Heart left ventricle (tissue), 16 donors: ENCODE results near the gene PIP5K1C. TPM values are rescaled to one million over a fixed set of nuclear protein-coding genes. Genes with fewer than 3 reads are reported as not detected.

Source experiments
- ATAC-seq, 4 donors: fragments of 200-7000 bp; cut with Tn5 transposase; one replicate each; pipeline ENCODE4 v1.9.1; 2020 to 2022; ENCODE audit warnings: moderate library complexity in 4 of 4, mild to moderate bottlenecking in 3 of 4, moderate number of reproducible peaks in 1 of 4
- DNase-seq, 5 donors: peaks; one replicate each; pipeline ENCODE4 v3.0.0-alpha.2; 2020
- H3K27ac ChIP-seq, 12 donors: fragments of 200-600 bp; sonication (generic) in 4 of 12; one replicate each; pipeline versions ENCODE4 v1.5.0 to v1.8.0; 2016 to 2022; ENCODE audit warnings: mild to moderate bottlenecking in 2 of 12
- H3K27me3 ChIP-seq, 9 donors: fragments of 200-600 bp; sonication (generic) in 2 of 9; one replicate each; pipeline versions ENCODE4 v1.5.1 to v1.8.0; 2016 to 2022; ENCODE audit warnings: mild to moderate bottlenecking in 3 of 9
- H3K36me3 ChIP-seq, 9 donors: fragments of 200-600 bp; sonication (generic) in 2 of 9; one replicate each; pipeline versions ENCODE4 v1.5.0 to v1.8.0; 2018 to 2022; ENCODE audit warnings: mild to moderate bottlenecking in 2 of 9
- H3K4me1 ChIP-seq, 12 donors: fragments of 200-600 bp; sonication (generic) in 4 of 12; one replicate each; pipeline versions ENCODE4 v1.5.0 to v1.8.0; 2016 to 2022; ENCODE audit warnings: mild to moderate bottlenecking in 3 of 12
- H3K4me3 ChIP-seq, 12 donors: fragments of 200-600 bp; sonication (generic) in 4 of 12; one replicate each; pipeline versions ENCODE4 v1.5.0 to v1.8.0; 2017 to 2022; ENCODE audit warnings: mild to moderate bottlenecking in 9 of 12, moderate library complexity in 4 of 12
- H3K9me3 ChIP-seq, 12 donors: fragments of 200-600 bp; sonication (generic) in 4 of 12; one replicate each; pipeline versions ENCODE4 v1.5.0 to v1.8.0; 2016 to 2022; ENCODE audit warnings: mild to moderate bottlenecking in 1 of 12
- CTCF ChIP-seq, 12 donors: fragments of 200-600 bp; sonication (generic) in 4 of 12; IDR thresholded peaks; one replicate each; pipeline versions ENCODE4 v1.5.0 to v1.8.0; 2018 to 2022; ENCODE audit warnings: antibody characterized with exemption in 12 of 12, mild to moderate bottlenecking in 5 of 12
- POLR2A ChIP-seq, 2 donors: fragments of 450-650 bp; IDR thresholded peaks; one replicate each; pipeline ENCODE4 v1.6.1; 2017; ENCODE audit warnings: antibody characterized with exemption in 2 of 2, mild to moderate bottlenecking in 2 of 2, moderate library complexity in 2 of 2
- WGBS, 4 donors: extraction: QIAGEN DNeasy Blood & Tissue Kit in 2 of 4; methylation state at CpG; one replicate each; pipeline versions ENCODE4 v1.1.5 to v1.1.7; 2013 to 2018; 5-methylcytosine and 5-hydroxymethylcytosine counted together
- intact Hi-C, 10 donors: fragments of 100-400 bp; cut with DNase I; formaldehyde crosslinking; loops; one replicate each; pipeline versions ENCODE4 v1.11.1 to v1.14.2; 2022
- polyA plus RNA-seq, 2 donors: library from polyadenylated mRNA; stranded (reverse); fragments of 200-250 nt; gene quantifications; one replicate each; pipeline ENCODE4 v1.2.3, GENCODE V29; 2013
- total RNA-seq, 9 donors: library from RNA; depleted of rRNA in 2 of 9; stranded (reverse); fragments of >200 nt in 2 of 9; fragmentation: NEBNext Ultra II Directional in 3 of 9; extraction: Animal tissue kit (Norgen Biotek cat#: 25700) in 3 of 9; gene quantifications; one replicate each; pipeline versions ENCODE4 v1.1.0 to v1.2.4, GENCODE V29; 2016 to 2023
- donor health status: ischemic (EF 13 %, LVEDD 7.1; RV severe dilation, severe dysfunction).
- donor health status: healthy with polysubstance abuse.
- donor health status: DM: no; HTN: yes; CAD: no.
- donor health status: DM: no; HTN: no; CAD: no.
- donor health status: ischemic (EF 25% LVEDD 6.9; RV normal size, moderate dysfunction).
- donor health status: ischemic (EF 25% LVEDD 5.7; RV mildly dilated, moderate dysfunction).
- donor health status: healthy.
- donor health status: DM: yes; HTN: yes; CAD: no.
- donor health status: ischemic (EF 35%, LVEDD 5.7; RV mildly dilated, moderate dysfunction).
- donor health status: nonischemic (EF 11% LVEDD 7.7; RV severe dilation, severe dysfunction).
- donor health status: DM: yes; HTN: yes; CAD: no.
- donor health status: PGD.
- donor health status: ischemic (EF 29% LVEDD 5.4; RV normal size, mild dysfunction).
- donor health status: nonischemic (EF 23%, LVEDD 6.1; RV moderate dilation, normal function).

Gene PIP5K1C
- total and polyA plus RNA-seq, 11 donors = 23.9 to 56.6 (median 36.3) TPM

GRCh38 chr19:3682286-3682685, 18.0 kb downstream of the PIP5K1C start:
- Histone ChIP-seq H3K27me3 (no peaks in the 10 kb centered on the region), H3K27ac (peak overlapping the region in 6 of 12 donors; percentile 67 to 89 (median 80)), H3K9me3 (peaks cover 0 to 8% (median 3%) of the 10 kb centered on the region in 12 donors), H3K4me3 (no peak overlapping the region), H3K4me1 (peaks cover 0 to 29% (median 11%) of the 10 kb centered on the region in 12 donors), H3K36me3 (peaks cover 0 to 10% (median 0%) of the 10 kb centered on the region in 9 donors)
- 92 to 97% (median 95%) methylated on average over 10 of the region's 10 CpGs for WGBS, 4 donors
- DNase-seq (no peak), ATAC-seq (no peak)
- TF ChIP-seq CTCF (IDR thresholded peaks at IDR 0.05) (no peak), POLR2A (IDR thresholded peaks at IDR 0.05) (no peak)
- intact Hi-C loops = no loop called here

GRCh38 chr19:3680939-3681338, 19.3 kb downstream of the PIP5K1C start:
- H3K36me3 ChIP-seq = peaks cover 0 to 10% (median 0%) of the 10 kb centered on the region in 9 donors
- TF ChIP-seq POLR2A (IDR thresholded peaks at IDR 0.05) = no peak
- no peak for TF ChIP-seq CTCF (IDR thresholded peaks at IDR 0.05)
- H3K4me1 ChIP-seq = peaks cover 0 to 25% (median 12%) of the 10 kb centered on the region in 12 donors
- H3K27ac ChIP-seq = peak overlapping the region in 1 of 12 donors; percentile 38
- DNase-seq (no peak), ATAC-seq (no peak)
- no peaks in the 10 kb centered on the region for H3K27me3 ChIP-seq
- H3K4me3 ChIP-seq = no peak overlapping the region
- peaks cover 0 to 8% (median 3%) of the 10 kb centered on the region in 12 donors for H3K9me3 ChIP-seq
- intact Hi-C loops = no loop called here
- 91 to 98% (median 95%) methylated on average over 12 of the region's 12 CpGs for WGBS, 4 donors

- Histone ChIP-seq H3K9me3 (peaks cover 0 to 6% (median 2%) of the 10 kb centered on the region in 12 donors), H3K27ac (peak overlapping the region in 1 of 12 donors; percentile 5), H3K4me1 (peaks cover 0 to 34% (median 11%) of the 10 kb centered on the region in 12 donors), H3K4me3 (no peak overlapping the region), H3K36me3 (peaks cover 0 to 10% (median 0%) of the 10 kb centered on the region in 9 donors), H3K27me3 (no peaks in the 10 kb centered on the region)
- DNase-seq = no peak
- TF ChIP-seq CTCF (IDR thresholded peaks at IDR 0.05) (no peak), POLR2A (IDR thresholded peaks at IDR 0.05) (no peak)
- intact Hi-C loops = no loop called here
- WGBS, 4 donors = 94 to 96% (median 96%) methylated on average over 11 to 13 of the region's 13 CpGs
- ATAC-seq = no peak
Measured at GRCh38 chr19:3679581-3679980, 20.7 kb downstream of the PIP5K1C start.

GRCh38 chr19:3679138-3679537, 21.1 kb downstream of the PIP5K1C start:
- no peak for DNase-seq
- no peak overlapping the region for H3K27ac ChIP-seq

More at GRCh38 chr19:3679138-3679537, 21.1 kb downstream of the PIP5K1C start:
- WGBS, 4 donors = 83 to 89% (median 85%) methylated on average over 12 of the region's 12 CpGs
- no peak for ATAC-seq
- H3K4me1 ChIP-seq = peaks cover 0 to 31% (median 10%) of the 10 kb centered on the region in 12 donors
- H3K4me3 ChIP-seq = no peak overlapping the region
- no peak for TF ChIP-seq CTCF (IDR thresholded peaks at IDR 0.05)
- TF ChIP-seq POLR2A (IDR thresholded peaks at IDR 0.05) = no peak
- H3K36me3 ChIP-seq = peaks cover 0 to 9% (median 0%) of the 10 kb centered on the region in 9 donors
- H3K27me3 ChIP-seq = no peaks in the 10 kb centered on the region
- intact Hi-C loops = no loop called here
- H3K9me3 ChIP-seq = peaks cover 0 to 1% (median 0%) of the 10 kb centered on the region in 12 donors
